SK-MEL-5 (cell line): Measurements from ENCODE around the gene OR1A2. TPM values are rescaled to one million over a fixed set of nuclear protein-coding genes. Genes with fewer than 3 reads are reported as not detected.

Experiments used
- total RNA-seq: library from RNA; depleted of rRNA; stranded (reverse); fragments of >200 nt; shearing (Covaris generic); gene quantifications from 2 replicates; pipeline ENCODE4 v1.2.3, GENCODE V29; 2014; rRNA removed

OR1A2 gene
- total RNA-seq, 1 experiment from 2014 or later = not detected

Other genes with a start within 250 kb of the OR1A2 start
- not detected in 2 replicates for gene OR1D5, start 133.9 kb upstream of the OR1A2 start, total RNA-seq
- not detected in 2 replicates for gene OR1D2, start 93.1 kb upstream of the OR1A2 start, total RNA-seq
- gene OR1G1, start 70.0 kb upstream of the OR1A2 start, total RNA-seq = not detected in 2 replicates
- not detected in 2 replicates for gene OR1A1, start 10.1 kb downstream of the OR1A2 start, total RNA-seq
- gene OR3A1, start 100.8 kb downstream of the OR1A2 start, total RNA-seq = not detected in 2 replicates
- not detected in 2 replicates for gene OR3A2, start 188.8 kb downstream of the OR1A2 start, total RNA-seq
- gene OR1E1, start 200.9 kb downstream of the OR1A2 start, total RNA-seq = not detected in 2 replicates
- not detected in 2 replicates for gene OR3A3, start 213.9 kb downstream of the OR1A2 start, total RNA-seq
- not detected in 2 replicates for gene OR1E2, start 236.3 kb downstream of the OR1A2 start, total RNA-seq